Mesendoderm (in vitro differentiated cells): ENCODE data around the gene HSD17B12.
A peak's percentile ranks its signal among the peaks of the same experiment; 100 is the strongest.
"Not testable (repeated sequence)": the region's sequence is repeated elsewhere in the genome, so short reads cannot be mapped to it uniquely, and the experiment has no call there.

Experiments
- DNase-seq: peaks from one replicate; pipeline ENCODE4 v3.0.0; 2013
- H2AK5ac ChIP-seq: 2 replicates; pipeline ENCODE4 v1.6.1; 2013; ENCODE audit warnings: low read length, inconsistent platforms
- H2BK120ac ChIP-seq: 2 replicates; pipeline ENCODE4 v1.6.1; 2013; ENCODE audit warnings: low read depth, mild to moderate bottlenecking, low read length, moderate library complexity, mixed read lengths
- H2BK15ac ChIP-seq: replicated peaks from 2 replicates; pipeline ENCODE4 v1.6.1; 2013; ENCODE audit warnings: low read depth, mild to moderate bottlenecking, moderate library complexity
- H2BK5ac ChIP-seq: 2 replicates; pipeline ENCODE4 v1.6.1; 2013; ENCODE audit warnings: low read length, inconsistent platforms
- H3K18ac ChIP-seq: 2 replicates; pipeline ENCODE4 v1.6.1; 2013; ENCODE audit warnings: mild to moderate bottlenecking, low read length, mixed read lengths
- H3K23ac ChIP-seq: one replicate; pipeline ENCODE4 v1.6.1; 2013; ENCODE audit warnings: low read length
- H3K27ac ChIP-seq: 2 replicates; pipeline ENCODE4 v1.5.1; 2013; ENCODE audit warnings: low read depth, mild to moderate bottlenecking, inconsistent platforms, low read length, moderate library complexity
- H3K27me3 ChIP-seq: 2 replicates; pipeline ENCODE4 v1.6.1; 2013; ENCODE audit warnings: low read length, control low read depth, mild to moderate bottlenecking, inconsistent platforms; ENCODE audit not compliant: insufficient read depth, poor library complexity
- H3K36me3 ChIP-seq: 2 replicates; pipeline ENCODE4 v1.6.1; 2013; ENCODE audit warnings: low read length, inconsistent platforms; ENCODE audit not compliant: control insufficient read depth, insufficient read depth
- H3K4ac ChIP-seq: one replicate; pipeline ENCODE4 v1.6.1; 2013; ENCODE audit warnings: low read depth, mild to moderate bottlenecking, low read length, moderate library complexity
- H3K4me1 ChIP-seq: 2 replicates; pipeline ENCODE4 v1.6.1; 2013; ENCODE audit warnings: low read depth, low read length, inconsistent platforms; ENCODE audit not compliant: control insufficient read depth
- H3K4me2 ChIP-seq: 2 replicates; pipeline ENCODE4 v1.6.1; 2013; ENCODE audit warnings: low read length
- H3K4me3 ChIP-seq: 2 replicates; pipeline ENCODE4 v1.5.1; 2013; ENCODE audit warnings: mild to moderate bottlenecking, low read length
- H3K56ac ChIP-seq: one replicate; pipeline ENCODE4 v1.6.1; 2013; ENCODE audit warnings: low read length
- H3K79me1 ChIP-seq: 2 replicates; pipeline ENCODE4 v1.6.1; 2013; ENCODE audit warnings: low read length, inconsistent platforms
- H3K79me2 ChIP-seq: 2 replicates; pipeline ENCODE4 v1.6.1; 2013; ENCODE audit warnings: mild to moderate bottlenecking, low read length; ENCODE audit not compliant: control insufficient read depth, insufficient read depth
- H3K9ac ChIP-seq: 2 replicates; pipeline ENCODE4 v1.6.1; 2013; ENCODE audit warnings: low read length, inconsistent platforms
- H4K5ac ChIP-seq: one replicate; pipeline ENCODE4 v1.6.1; 2013; ENCODE audit warnings: low read length
- H4K8ac ChIP-seq: one replicate; pipeline ENCODE4 v1.6.1; 2013; ENCODE audit warnings: low read depth, mild to moderate bottlenecking, control low read depth, low read length, moderate library complexity
- WGBS: extraction: QIAGEN DNeasy Blood & Tissue Kit; methylation state at CpG from one replicate; pipeline ENCODE4 v1.1.7; 2013; ENCODE audit warnings: low lambda C conversion rate, missing lambda C conversion rate; ENCODE audit not compliant: insufficient coverage; ENCODE audit errors: extremely low coverage; 5-methylcytosine and 5-hydroxymethylcytosine counted together

The HSD17B12 gene

DNA sequence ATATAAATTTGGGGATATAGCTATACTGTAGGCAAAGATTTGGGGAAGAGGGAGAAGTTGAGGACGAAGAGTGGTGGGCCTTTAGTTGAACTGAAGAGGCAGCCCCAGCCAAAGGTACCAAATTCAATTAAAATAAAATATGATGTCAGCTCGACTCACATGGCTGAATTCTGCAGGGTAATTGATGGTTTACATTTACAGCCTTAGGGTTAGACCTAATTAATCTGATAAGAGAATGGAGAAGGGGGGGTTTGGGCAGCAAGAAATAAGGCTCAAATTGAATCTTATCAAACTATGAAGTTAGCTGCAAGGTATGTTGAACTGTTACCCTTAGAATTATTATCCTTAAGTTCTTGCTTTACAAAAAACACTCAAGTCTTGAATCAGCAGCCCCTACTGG, 3.6 kb upstream of the HSD17B12 start:
- Histone ChIP-seq H3K4me3 (no peak overlapping the region), H3K18ac (no peak overlapping the region), H3K27ac (no peak overlapping the region), H3K36me3 (no peaks in the 10 kb centered on the region), H3K79me2 (peaks cover 10% of the 10 kb centered on the region), H3K4ac (no peak overlapping the region), H4K8ac (no peak overlapping the region), H3K79me1 (no peaks in the 10 kb centered on the region), H3K4me2 (no peak overlapping the region), H2BK5ac (no peak overlapping the region), H3K4me1 (no peaks in the 10 kb centered on the region), H4K5ac (no peak overlapping the region), H3K27me3 (no peaks in the 10 kb centered on the region), H3K23ac (no peak overlapping the region), H2BK120ac (no peak overlapping the region), H2BK15ac (no peak overlapping the region), H3K9ac (no peak overlapping the region), H3K56ac (no peak overlapping the region), H2AK5ac (no peak overlapping the region)
- DNase-seq = no peak
- no CpG with 5 or more reads among the region's 2 CpGs for WGBS

DNA sequence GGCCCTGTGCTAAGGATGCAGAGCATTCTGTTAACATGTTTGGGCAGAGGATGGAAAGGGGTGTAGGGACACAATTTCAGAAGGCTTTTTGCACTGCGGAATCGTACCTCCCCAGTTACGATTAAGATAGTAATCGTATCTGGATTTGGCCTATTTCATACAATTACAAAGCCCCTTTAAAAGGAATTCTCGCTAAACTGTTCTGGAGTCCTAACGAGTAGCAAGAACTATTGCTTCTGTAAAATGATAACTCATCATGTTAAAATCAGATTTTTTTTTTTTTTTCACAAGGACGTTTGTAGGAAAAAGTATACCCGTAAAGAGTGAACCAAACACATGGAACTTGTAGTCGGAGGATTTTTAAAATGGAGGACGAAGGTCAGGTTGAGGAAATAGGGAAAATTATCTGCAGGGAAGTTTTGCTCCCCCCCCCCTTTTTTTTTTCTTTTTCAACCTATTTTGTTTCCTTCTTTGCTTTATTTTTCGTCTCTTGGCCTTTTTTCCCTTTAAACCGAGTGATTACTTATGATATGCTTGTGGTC, 934 bp downstream of the HSD17B12 start:
- peak; percentile 32 for DNase-seq
- Histone ChIP-seq H3K4me3 (peak overlapping the region; percentile 96), H3K18ac (peak overlapping the region; percentile 77), H3K4ac (peak overlapping the region; percentile 76), H4K5ac (peak overlapping the region; percentile 40), H4K8ac (peak overlapping the region; percentile 81), H3K4me1 (peaks cover 6% of the 10 kb centered on the region), H2BK15ac (no peak overlapping the region), H3K36me3 (no peaks in the 10 kb centered on the region), H3K9ac (peak overlapping the region; percentile 96), H3K4me2 (peak overlapping the region; percentile 77), H3K79me2 (peaks cover 35% of the 10 kb centered on the region), H3K27me3 (no peaks in the 10 kb centered on the region), H2AK5ac (no peak overlapping the region), H2BK5ac (peak overlapping the region; percentile 20), H2BK120ac (no peak overlapping the region), H3K79me1 (peaks cover 5% of the 10 kb centered on the region), H3K56ac (peak overlapping the region; percentile 95), H3K27ac (peak overlapping the region; percentile 85), H3K23ac (peak overlapping the region; percentile 94)
- no CpG with 5 or more reads among the region's 12 CpGs for WGBS

DNA sequence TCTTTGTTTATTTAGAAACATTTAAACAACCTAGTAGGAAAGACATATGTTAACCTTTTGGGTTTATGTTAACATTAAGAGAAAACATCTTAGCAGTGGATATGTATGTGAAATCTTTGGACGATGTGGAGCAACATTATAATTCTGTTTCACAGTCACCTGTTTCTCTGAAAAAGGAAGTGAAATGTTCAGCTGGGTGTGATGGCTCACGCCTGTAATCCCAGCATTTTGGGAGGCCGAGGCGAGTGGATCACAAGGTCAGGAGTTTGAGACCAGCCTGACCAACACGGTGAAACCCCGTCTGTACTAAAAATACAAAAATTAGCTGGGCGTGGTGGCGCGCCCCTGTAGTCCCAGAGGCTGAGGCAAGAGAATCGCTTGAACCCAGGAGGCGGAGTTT, 1.5 kb downstream of the HSD17B12 start:
- peak overlapping the region; percentile 81 for H4K8ac ChIP-seq
- H3K27me3 ChIP-seq = not testable (repeated sequence)

DNA sequence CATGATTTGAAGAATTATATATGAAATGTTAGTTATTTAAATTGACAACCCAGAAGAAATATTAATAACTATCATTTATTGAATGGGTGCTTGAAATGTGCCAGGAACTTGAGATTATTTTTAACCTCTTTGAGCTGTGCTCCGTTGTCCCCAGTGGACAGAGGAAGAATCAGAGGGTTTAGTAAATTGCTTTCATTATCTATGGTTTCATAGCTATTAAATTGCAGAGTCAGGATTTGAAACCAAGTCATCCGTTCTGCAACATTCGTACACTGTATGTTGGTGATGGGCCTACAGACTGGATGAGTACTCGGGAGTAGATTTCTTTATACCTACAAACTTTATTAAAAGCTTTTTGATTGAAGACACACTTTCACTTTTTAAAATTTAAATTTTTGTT, 4.9 kb downstream of the HSD17B12 start:
- Histone ChIP-seq H4K8ac (no peak overlapping the region), H2AK5ac (no peak overlapping the region), H3K27me3 (no peaks in the 10 kb centered on the region), H3K56ac (no peak overlapping the region), H3K4me1 (peaks cover 9% of the 10 kb centered on the region), H2BK15ac (no peak overlapping the region), H3K4ac (no peak overlapping the region), H3K9ac (no peak overlapping the region), H3K79me1 (peaks cover 18% of the 10 kb centered on the region), H3K27ac (no peak overlapping the region), H3K36me3 (no peaks in the 10 kb centered on the region), H4K5ac (no peak overlapping the region), H2BK120ac (no peak overlapping the region), H3K4me3 (no peak overlapping the region), H3K23ac (no peak overlapping the region), H3K18ac (no peak overlapping the region), H3K4me2 (no peak overlapping the region), H2BK5ac (no peak overlapping the region), H3K79me2 (peaks cover 59% of the 10 kb centered on the region)
- WGBS = no CpG with 5 or more reads among the region's 4 CpGs
- DNase-seq = no peak

More for the DNA sequence above, 1.5 kb downstream of the HSD17B12 start:
- H2BK5ac ChIP-seq, H3K4me3 ChIP-seq, H3K4me1 ChIP-seq, H3K27ac ChIP-seq, H3K56ac ChIP-seq, H3K4ac ChIP-seq, H3K79me1 ChIP-seq, H3K18ac ChIP-seq, H3K23ac ChIP-seq, H2AK5ac ChIP-seq, DNase-seq, H3K4me2 ChIP-seq, H3K36me3 ChIP-seq, H4K5ac ChIP-seq, H2BK120ac ChIP-seq, H2BK15ac ChIP-seq: not testable (repeated sequence)
- Histone ChIP-seq H3K79me2 (peaks cover 36% of the 10 kb centered on the region), H3K9ac (peak overlapping the region; percentile 96)
- no CpG with 5 or more reads among the region's 11 CpGs for WGBS

- WGBS = no CpG with 5 or more reads among the region's 5 CpGs
- Histone ChIP-seq H3K4me3 (no peak overlapping the region), H3K23ac (no peak overlapping the region), H3K4me1 (peaks cover 9% of the 10 kb centered on the region), H3K4ac (no peak overlapping the region), H2BK5ac (no peak overlapping the region), H3K9ac (no peak overlapping the region), H3K56ac (no peak overlapping the region), H3K79me2 (peaks cover 59% of the 10 kb centered on the region), H4K8ac (no peak overlapping the region), H3K79me1 (peaks cover 21% of the 10 kb centered on the region), H2AK5ac (no peak overlapping the region), H3K4me2 (no peak overlapping the region), H4K5ac (no peak overlapping the region), H2BK15ac (no peak overlapping the region), H3K27ac (no peak overlapping the region), H3K36me3 (no peaks in the 10 kb centered on the region), H2BK120ac (no peak overlapping the region), H3K18ac (no peak overlapping the region), H3K27me3 (no peaks in the 10 kb centered on the region)
- peak; percentile 37 for DNase-seq
Observed at GRCh38 chr11:43686207-43686606, 5.7 kb downstream of the HSD17B12 start.
